ENCODE results near the gene ACOT11. TPM values are rescaled to one million over a fixed set of nuclear protein-coding genes. Genes with fewer than 3 reads are reported as not detected.
"Not testable (repeated sequence)": the region's sequence is repeated elsewhere in the genome, so short reads cannot be mapped to it uniquely, and the experiment has no call there.

Gene ACOT11
- total RNA-seq, 1 donor from 2014 or later = 8.4 TPM

- DNase-seq = no peak
These were observed 61.4 kb downstream of the ACOT11 start for GRCh38 chr1:54609301-54609921.

- no peak for DNase-seq
These were observed 62.0 kb downstream of the ACOT11 start for GRCh38 chr1:54610048-54610447.

GRCh38 chr1:54610601-54611580, 62.9 kb downstream of the ACOT11 start:
- no peak for DNase-seq

- DNase-seq = no peak
These were observed 63.6 kb downstream of the ACOT11 start for GRCh38 chr1:54611621-54612020.

GRCh38 chr1:54614024-54614423, 66.0 kb downstream of the ACOT11 start:
- DNase-seq = no peak

- DNase-seq = no peak
These were observed 66.5 kb downstream of the ACOT11 start for GRCh38 chr1:54614563-54614962.

- no peak for DNase-seq
These were observed 67.7 kb downstream of the ACOT11 start for GRCh38 chr1:54615531-54616279.

- DNase-seq = no peak
These were observed 71.7 kb downstream of the ACOT11 start for GRCh38 chr1:54619749-54620148.

- DNase-seq = no peak
These were observed 75.4 kb downstream of the ACOT11 start, which contains the start of gene FAM151A for GRCh38 chr1:54623216-54624007. Gene FAM151A (minus strand): TSS chr1:54623525. CDS start chr1:54623395, 130 bp downstream.

- no peak for DNase-seq
These were observed 76.7 kb downstream of the ACOT11 start for GRCh38 chr1:54624466-54625464.

GRCh38 chr1:54627196-54627595, 79.2 kb downstream of the ACOT11 start:
- no peak for DNase-seq

- not testable (repeated sequence) for DNase-seq
These were observed 87.8 kb downstream of the ACOT11 start for GRCh38 chr1:54635804-54636203.

GRCh38 chr1:54636461-54637446, 88.7 kb downstream of the ACOT11 start:
- not testable (repeated sequence) for DNase-seq

GRCh38 chr1:54640361-54640760, 92.3 kb downstream of the ACOT11 start:
- DNase-seq = no peak

- no peak for DNase-seq
These were observed 93.1 kb downstream of the ACOT11 start, which contains the start of gene MROH7 for GRCh38 chr1:54640863-54641836. Gene MROH7 (plus strand): TSS chr1:54641786. CDS start chr1:54652927, 11,141 bp downstream.

GRCh38 chr1:54643736-54644135, 95.7 kb downstream of the ACOT11 start:
- DNase-seq = no peak

- DNase-seq = no peak
These were observed 98.0 kb downstream of the ACOT11 start for GRCh38 chr1:54645806-54646676.

All from skin of body (tissue), 2 donors.